CD4-positive, alpha-beta T cell treated with Interferon alpha-2 for 1 hour (primary cell): ENCODE measurements around the gene NAP1L4.

Experiments used
- DNase-seq, 2 donors: peaks; one replicate each; pipeline ENCODE4 v3.0.0-alpha.2; 2020 to 2022

Gene NAP1L4

GRCh38 chr11:2992234-2992996 is at the start of gene NAP1L4:
Gene NAP1L4 (minus strand): TSS chr11:2992329. CDS start chr11:2979220, 13,109 bp downstream.
- peak; percentile 95 to 97 for DNase-seq

GRCh38 chr11:3040881-3041280 is 48.8 kb upstream of the NAP1L4 start:
- DNase-seq = no peak

GRCh38 chr11:3037945-3038271 is 45.8 kb upstream of the NAP1L4 start:
- no peak for DNase-seq

DNA sequence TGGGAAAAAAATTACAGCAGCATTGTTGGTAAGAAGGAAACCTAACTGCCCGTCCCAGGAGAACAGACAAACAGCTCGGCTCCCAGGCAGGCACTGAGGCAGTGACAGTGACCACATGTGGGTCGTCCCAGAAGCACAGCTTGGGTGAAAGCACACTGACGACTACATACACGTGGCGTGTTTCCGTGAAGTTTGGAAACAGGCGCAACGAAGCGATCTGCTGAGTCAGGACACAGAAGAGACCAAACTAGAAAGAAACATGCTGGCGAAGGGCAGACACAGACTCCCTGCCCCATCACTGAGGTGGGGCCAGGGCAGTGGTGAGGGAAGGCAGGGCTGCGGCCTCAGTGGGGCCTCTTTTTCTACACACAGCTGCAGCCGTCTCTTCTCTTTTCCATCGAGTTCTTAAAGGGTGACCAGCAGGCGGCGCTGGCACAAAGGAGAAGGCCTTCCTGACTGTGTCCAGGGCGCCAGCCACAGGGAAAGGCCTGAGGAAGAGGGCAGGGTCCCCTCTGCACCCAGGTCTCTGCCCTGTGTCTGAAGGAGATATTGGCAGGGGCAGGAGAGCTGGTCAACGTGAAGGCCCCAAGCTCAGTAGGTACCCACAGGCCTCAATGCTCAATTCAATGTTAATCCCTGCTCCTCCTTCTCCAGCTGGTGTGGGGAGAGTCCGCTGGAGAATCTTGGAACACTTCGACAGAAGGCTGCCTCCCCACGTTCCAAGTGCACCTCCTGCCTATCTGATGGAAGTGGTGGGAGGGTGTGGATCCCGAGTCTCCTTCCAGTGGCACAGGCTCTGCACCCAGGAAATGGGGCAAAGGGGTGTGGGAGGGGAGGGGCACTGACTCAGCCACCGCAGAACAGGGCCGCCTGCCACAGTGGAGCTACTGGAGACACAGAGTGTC is 45.2 kb upstream of the NAP1L4 start:
- DNase-seq = peak; percentile 54 to 56

GRCh38 chr11:3036419-3036818 is 44.3 kb upstream of the NAP1L4 start:
- no peak for DNase-seq

- DNase-seq = no peak
These were observed 43.2 kb upstream of the NAP1L4 start for GRCh38 chr11:3035333-3035732.

DNA sequence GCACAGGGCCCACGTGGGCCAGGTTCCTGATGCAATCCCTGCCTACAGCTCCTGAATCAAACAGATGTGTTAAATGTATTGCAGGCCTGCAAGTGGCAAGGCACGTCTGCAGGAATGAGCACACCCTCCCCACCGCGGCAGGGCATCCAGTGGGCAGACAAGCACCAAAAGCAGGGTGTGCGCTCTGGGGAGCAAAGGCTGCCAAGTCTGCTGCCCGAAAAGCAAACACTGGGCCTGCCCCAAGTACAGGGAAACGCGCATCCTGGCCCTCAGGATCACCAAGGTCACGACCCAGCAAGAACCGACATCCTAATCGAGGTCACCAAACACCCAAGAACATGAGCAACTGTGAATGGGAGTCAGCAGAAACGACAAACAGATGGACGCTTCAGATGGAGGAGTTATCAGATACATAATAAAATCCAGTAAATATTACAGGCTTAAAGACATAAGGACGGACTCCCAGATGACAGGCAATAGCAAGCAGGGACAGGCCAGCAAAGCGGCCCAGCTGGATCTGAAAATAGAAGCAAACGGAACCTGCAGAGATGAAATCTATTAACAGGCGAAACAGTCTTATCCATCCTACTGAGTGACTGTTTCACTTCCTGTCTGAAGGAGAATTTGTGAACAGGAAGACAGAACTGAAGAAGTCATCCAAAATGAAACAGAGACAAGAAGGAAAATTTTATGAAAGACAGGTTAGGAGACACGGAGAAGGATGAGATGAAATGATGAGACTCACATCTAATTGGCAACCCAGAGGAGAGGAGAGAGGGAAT is 38.4 kb upstream of the NAP1L4 start:
- no peak for DNase-seq

GRCh38 chr11:3028813-3029212 is 36.7 kb upstream of the NAP1L4 start:
- no peak for DNase-seq

DNA sequence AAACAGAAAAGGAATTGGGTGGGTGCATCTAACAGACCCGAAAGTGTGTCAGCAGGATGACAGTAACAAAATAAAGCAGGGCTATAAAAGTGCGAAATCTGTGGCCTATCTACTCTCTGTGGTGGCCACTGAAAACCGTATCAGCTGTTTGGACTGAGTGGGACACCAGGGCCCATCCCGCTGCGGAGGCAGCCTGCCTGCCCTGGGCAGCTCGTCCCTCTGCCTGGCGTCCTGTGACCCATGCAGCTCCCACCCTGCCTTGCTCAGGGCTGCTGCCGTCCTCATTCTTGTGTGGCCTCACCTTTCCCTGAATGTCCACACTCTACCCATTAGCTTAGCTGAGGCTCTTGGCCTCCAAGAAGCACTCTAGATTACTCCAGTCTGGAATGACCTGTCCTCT is 34.7 kb upstream of the NAP1L4 start:
- no peak for DNase-seq

DNA sequence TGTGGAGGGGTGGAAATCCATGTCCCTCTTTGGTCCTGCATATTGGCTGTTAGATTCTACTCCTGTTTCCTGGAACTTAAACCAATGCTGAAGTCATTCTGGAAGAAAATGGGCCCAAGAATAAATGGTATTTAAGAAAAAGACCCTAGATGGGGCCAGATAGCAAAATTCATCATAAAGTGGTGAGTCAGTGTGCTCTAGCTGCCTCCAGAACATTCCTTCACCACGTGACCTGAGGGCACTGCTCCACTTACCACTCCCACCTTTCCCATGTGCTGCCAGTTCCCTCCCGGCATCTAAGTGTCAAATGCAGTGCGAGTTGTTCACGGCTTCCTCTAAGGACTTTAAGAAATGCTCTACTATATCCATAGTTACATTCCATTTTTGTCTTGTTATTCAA is 30.9 kb upstream of the NAP1L4 start:
- DNase-seq = no peak

DNA sequence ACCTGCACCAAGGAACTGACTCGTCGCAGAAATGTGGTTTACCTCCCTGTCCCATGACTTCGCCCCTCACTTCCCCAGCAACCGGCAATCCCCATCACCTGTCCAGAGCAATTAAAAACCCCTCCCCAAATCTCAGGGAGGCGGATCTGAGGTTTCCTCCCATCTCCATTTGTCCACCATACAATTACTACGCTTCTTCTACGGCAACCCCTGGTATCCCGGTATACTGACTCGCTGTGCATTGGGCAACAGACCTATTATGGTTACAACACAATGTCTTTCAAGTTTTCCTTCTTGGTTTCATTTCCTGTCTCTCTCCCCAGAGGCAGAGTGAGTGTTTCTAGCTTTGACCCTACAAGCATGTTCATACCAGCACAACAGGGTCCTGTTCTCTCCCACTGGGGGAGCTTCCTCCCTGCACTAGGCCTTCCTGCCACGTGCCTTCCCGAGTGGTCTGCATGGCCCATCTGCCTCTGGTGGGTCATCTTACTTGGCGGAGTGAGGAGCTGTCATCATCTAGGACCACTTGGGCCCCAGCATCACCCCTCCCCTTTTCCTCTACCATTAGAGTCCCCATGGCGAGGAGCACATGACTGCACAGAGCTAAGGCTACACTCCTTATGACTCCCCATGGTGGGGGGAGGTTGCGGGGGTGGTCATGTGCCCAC is 30.3 kb upstream of the NAP1L4 start:
- DNase-seq = peak; percentile 9 to 24

DNA sequence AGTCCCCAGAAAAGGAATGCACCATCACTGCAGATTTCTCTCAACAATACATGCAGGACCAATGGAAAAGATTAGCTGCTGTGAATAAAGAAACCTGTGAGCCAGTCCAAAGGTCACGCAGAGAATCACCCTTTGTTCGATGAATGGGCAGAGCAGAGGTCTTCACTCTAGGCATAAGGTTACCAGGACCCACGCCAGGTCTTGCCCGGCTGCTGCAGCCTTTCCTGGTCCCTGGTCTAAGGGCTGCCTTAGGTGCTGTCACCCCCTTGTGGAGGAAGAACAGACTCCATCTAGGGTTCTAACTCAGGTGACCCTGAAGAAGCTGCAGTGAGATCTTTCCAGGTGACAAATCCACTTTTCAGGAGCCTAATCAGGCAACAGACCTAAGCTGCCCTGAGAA is 29.0 kb upstream of the NAP1L4 start:
- DNase-seq = peak; percentile 28 to 62

GRCh38 chr11:3020011-3020410 is 27.9 kb upstream of the NAP1L4 start:
- no peak for DNase-seq

GRCh38 chr11:3018596-3018995 is 26.5 kb upstream of the NAP1L4 start:
- no peak for DNase-seq

DNA sequence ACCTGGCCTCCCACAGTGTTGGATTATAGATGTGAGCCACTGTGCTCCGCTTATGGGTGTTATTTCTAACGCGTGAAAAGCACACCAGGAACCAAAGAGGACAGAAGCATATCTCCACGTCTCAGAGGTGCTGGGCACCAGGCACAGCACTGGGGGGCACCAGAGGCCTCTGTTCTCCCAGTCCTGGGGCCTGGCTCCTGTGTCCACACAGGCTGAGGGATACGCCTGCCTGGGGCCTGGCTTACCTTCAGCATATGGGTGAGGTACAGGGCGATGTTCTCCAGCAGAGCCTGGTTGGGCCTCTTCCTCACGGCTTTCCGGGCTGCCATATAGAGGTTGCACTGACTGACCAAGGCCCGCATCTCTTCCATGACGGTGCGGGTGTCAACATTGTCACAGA is 24.7 kb upstream of the NAP1L4 start:
- DNase-seq = no peak

- no peak for DNase-seq
These were observed 23.7 kb upstream of the NAP1L4 start for GRCh38 chr11:3015796-3016195.

- DNase-seq = peak in 1 of 2 donors; percentile 18
These were observed 22.8 kb upstream of the NAP1L4 start for GRCh38 chr11:3014943-3015342.

GRCh38 chr11:3014057-3014938 is 22.2 kb upstream of the NAP1L4 start:
- peak; percentile 84 to 88 for DNase-seq

GRCh38 chr11:3011891-3012885 is 20.1 kb upstream of the NAP1L4 start:
- DNase-seq = no peak

DNA sequence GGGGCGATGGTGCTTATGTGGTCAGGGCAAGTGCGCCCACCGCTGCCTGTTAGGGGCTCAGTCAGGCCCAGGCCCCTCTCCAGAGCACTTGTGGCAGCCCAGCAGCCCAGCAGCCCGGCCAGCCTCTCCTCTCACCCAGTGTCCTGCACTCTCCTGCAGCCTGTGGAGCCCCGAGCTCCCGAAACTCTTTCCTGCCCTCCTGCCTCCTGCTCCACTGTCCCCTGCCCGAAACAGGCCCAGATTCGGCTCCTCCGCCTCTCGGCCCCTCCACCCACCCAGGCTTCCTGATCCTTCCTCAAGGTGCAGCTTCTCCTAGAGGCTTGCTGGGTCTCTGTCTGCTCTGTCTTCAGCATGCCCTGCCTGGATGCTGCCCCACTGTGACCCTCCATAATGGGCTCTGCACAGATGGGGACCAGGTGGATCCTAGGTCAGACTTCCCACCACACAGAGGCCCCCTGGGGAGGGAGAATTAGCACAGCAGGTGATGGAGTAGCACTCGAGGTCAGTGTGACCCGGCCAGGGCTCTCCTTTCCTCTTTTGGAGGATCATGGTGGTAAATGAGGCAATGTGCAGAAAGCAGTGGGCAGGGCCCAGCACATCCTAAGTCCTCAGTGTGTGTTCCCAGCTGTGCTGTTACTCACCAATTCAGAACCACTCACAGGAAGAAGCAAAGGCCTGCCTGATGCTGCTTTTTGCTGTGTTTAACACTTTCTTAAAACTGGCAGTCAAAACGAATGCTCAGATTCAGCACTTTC is 18.6 kb upstream of the NAP1L4 start:
- no peak for DNase-seq
